GM21528 (cell line): ENCODE results near the gene MRPS34.

Source experiments
- ATAC-seq: cut with Tn5 transposase; IDR thresholded peaks from one replicate; pipeline ENCODE4 v1.9.1; 2021; ENCODE audit warnings: mild to moderate bottlenecking, moderate library complexity; ENCODE audit not compliant: unreplicated experiment, low FRiP score

The MRPS34 gene

DNA sequence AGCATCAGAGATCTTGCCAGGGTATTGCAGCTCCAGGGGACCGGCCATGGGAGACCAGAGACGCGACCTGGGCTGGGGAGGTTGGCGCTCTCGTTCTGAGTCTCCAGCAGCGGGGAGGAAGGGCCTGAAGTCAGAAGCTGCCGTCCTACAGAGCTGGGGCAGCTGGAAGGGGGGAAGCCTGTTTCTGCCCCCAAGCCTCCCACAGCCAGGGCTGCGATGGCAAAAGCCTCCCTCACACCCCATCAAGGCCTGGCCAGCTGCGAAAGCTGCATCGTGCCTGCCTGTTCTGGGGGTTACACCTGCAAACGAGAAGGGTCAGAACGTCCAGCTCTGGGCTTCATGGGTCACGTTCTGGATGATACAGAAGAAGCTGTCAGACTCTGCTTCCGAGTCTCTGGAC lies 40.9 kb downstream of the MRPS34 start:
- no peak for ATAC-seq

DNA sequence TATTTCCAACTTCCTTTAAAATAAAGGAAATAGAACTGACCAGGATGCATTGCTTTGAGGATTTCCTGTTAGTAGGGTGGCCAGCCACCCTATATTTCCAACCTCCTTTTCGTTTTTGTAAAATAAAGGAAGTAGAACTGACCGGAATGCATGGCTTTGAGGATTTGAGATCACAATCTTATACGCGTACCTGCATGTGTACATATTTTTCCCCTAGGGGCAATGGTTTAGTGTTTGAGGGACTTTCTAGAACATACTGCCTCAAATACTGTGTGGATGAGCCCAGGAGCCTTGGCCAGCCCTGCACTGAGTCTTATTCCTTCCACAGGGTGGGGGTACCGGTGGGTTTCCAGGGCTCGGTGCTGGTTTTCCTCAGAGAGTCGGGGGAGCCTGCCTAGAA lies 41.3 kb downstream of the MRPS34 start:
- no peak for ATAC-seq

DNA sequence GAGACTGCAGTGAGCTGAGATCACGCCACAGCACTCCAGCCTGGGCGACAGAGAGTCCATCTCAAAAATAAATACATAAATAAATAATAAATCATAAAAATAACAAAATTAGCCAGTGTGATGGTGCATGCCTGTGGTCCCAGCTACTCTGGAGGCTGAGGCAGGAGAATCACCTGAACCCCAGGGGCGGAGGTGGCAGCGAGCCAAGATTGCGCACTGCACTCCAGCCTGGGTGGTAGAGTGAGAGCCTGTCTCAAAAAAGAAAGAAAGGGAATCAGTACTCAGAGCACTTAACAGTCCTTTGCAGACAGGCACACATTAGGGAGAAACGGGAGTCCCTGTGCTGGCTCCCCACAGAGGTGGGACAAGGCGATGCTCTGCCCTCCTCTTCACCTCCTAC lies 41.9 kb downstream of the MRPS34 start:
- ATAC-seq: no peak

DNA sequence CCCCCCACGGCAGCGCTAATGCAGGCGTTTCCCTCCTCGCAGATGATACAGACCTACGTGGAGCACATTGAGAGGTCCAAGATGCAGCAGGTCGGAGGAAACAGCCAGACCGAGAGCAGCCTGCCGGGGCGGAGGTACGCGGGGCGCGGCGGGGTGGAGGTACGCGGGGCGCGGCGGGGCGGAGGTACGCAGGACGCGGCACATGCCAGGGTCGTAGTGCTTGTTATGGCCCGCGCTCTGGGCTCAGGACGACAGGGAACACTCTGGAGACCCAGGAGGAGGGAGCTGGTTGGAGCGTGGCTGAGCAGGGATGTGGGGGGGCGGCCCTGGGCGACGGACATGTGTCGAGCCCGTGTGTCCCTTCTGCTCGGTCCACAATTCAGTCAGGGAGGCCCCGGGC lies 43.5 kb downstream of the MRPS34 start:
- ATAC-seq: no peak

DNA sequence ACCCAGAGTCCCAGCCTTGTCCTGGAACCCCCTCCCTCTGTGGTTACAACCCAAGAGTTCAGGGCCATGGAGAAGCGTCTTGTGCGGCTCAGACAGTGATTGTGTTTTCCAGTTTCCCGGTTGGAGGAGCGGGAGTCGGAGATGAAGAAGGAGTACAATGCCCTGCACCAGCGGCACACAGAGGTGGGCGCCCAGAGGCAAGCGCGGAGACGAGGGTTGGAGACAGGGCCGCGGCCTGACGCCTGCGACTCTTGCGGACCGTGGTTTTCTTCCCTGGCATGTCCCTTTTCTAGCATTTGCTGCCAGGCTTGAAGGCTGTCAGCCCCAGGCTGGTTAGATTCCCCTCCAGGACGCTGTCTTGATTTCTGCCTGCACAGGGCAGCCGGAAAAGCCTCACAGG lies 43.9 kb downstream of the MRPS34 start:
- ATAC-seq: no peak

DNA sequence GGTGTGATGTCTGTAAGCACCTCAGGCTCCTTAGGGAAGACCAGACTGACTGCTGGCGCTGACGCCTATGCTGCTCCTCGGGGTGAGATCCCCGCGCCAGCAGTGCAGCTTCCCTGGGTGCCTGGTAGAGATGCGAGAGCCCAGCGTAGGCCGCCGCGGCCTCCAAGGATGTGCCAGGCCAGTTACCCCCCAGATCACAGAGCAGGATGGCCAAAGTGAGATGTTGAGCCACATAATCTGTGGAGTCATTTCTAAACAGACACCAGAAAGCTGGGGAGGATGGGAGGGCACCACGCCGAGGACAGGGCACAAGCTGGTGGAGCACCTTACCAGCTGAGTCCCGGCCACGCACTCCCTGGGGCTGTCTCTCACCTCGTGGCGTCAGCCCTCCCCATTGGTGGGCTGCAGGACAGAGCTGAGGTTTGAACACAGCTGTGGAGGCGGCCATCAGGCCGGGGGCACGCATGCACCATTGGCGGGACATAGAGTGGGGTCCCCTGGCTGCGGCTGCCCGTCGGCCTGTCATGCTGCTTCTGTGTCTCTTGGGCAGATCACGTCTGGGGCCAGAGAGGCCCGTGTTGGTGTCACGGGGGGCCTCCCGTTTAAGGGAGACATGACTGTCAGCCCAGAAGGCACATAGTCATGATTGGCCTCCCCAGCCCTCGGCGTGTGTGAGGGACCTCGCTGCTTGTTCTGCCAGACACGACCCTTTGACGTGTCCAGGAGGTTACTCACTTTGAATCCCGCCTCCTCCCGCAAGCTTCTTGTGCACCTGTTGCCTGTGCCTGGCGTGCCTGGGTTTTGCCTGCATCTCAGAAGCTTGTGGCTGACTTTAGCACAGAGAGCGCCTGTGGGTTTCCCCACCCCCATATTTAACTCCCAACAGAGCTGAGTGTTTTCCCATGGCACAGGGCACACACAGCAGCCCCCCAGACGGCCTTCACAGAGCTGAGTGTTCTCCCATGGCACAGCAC lies 45.0 kb downstream of the MRPS34 start:
- no peak for ATAC-seq

DNA sequence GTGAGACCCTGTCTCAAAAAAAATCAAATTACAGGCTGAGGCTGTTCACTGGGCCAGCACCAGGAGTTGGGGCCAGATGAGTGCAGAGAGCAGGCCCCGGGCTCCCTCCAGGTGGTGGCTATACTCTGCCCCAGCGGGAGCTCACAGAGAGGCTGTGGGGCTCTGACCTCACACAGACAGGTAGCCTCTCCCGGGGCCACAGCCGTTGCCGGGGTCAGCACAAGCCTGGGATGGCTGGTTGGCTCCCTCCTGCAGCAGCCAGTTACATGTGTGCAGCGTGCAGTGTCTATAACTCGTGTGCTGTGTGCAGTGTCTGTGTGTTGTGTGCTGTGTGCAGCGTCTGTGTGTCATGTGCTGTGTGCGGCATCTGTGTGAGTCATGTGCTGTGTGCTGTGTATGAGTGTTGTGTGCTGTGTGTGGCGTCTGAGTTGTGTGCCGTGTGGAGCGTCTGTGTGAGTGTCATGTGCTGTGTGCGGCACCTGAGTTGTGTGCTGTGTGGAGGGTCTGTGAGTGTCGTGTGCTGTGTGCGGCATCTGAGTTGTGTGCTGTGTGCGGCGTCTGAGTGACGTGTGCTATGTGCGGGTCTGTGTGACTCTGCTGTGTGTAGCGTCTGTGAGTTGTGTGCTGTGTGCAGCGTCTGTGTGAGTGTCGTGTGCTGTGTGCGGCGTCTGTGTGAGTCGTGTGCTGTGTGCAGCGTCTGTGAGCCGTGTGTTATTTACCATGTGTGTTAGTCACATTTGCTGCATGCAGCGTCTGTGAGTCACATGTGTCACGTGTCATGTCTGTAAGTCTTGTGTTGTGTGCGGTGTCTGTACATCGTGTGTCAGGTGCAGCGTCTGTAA lies 46.1 kb downstream of the MRPS34 start:
- no peak for ATAC-seq

DNA sequence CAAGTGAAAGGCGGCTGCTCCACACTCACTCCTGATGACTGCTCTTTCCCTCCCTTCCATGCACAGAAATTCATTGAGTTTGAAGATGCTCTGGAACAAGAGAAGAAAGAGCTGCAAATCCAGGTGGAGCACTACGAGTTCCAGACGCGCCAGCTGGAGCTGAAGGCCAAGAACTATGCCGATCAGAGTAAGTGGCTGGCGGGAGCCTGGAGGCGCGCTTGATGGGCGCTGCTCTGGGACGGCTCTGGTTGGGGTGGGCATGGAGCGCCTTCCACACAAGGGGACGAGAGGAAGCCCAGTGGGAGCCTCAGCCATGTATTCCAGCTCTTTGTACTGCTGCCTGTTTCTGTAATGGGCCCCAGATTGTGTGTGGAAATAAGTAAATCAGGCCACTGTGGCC lies 48.4 kb downstream of the MRPS34 start:
- no peak for ATAC-seq

DNA sequence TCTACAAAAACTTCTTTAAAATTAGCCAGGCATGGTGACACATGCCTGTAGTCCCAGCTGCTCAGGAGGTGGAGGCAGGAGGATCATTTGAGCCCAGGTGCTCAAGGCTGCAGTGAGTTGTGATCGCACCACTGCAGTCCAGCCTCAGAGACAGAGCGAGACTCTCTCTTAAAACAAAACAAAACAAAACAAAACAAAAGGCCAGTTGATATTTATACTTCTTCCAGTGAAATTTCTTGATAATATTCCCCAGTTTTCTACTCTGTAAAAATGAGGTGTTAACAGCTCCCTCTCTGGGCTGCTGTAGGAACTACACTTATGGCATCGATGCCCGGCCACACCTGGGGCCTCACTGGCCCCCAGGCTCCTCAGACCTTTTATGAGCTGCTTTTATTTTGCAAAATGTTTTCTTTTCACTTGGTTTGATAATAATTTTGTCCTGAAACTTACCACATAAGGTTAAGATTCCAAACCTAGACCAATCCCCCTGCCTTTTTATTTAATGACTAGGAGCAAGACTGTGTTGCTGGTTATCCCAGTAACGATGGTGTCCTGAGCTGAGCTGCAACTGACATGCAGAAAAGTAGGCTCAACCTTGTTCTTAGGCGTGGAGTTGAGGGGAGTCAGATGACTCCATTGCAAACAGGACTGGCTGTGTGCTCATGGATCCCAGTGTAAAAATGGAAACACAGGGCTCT lies 49.3 kb downstream of the MRPS34 start:
- ATAC-seq: no peak
